Natural killer cell (primary cell): ENCODE measurements around the gene PTPRK. TPM values are rescaled to one million over a fixed set of nuclear protein-coding genes. Genes with fewer than 3 reads are reported as not detected.

Experiments used
- ATAC-seq, 3 donors: fragments of 150-1000 bp in 2 of 3; fragments of 200-7000 bp in 1 of 3; cut with Tn5 transposase; 1 replicate in 1 of 3; 2 replicates in 2 of 3; pipeline ENCODE4 v1.10.0; 2021; ENCODE audit warnings: mild to moderate bottlenecking in 2 of 3, moderate library complexity in 2 of 3
- DNase-seq, 2 donors: peaks; one replicate each; pipeline versions ENCODE4 v3.0.0 to v3.0.0-alpha.2; 2013 to 2021; ENCODE audit warnings: mixed read lengths in 1 of 2
- H3K27ac ChIP-seq: one replicate; pipeline ENCODE4 v1.5.1; 2013; ENCODE audit warnings: mild to moderate bottlenecking, low read length
- H3K27me3 ChIP-seq: one replicate; pipeline ENCODE4 v1.6.1; 2013; ENCODE audit warnings: low read length; ENCODE audit not compliant: control insufficient read depth, insufficient read depth
- H3K36me3 ChIP-seq: one replicate; pipeline ENCODE4 v1.6.1; 2013; ENCODE audit warnings: low read length; ENCODE audit not compliant: control insufficient read depth, insufficient read depth
- H3K4me1 ChIP-seq: one replicate; pipeline ENCODE4 v1.6.1; 2013; ENCODE audit warnings: low read length; ENCODE audit not compliant: control insufficient read depth, insufficient read depth
- H3K4me3 ChIP-seq: one replicate; pipeline ENCODE4 v1.5.1; 2013; ENCODE audit warnings: low read length
- H3K9me3 ChIP-seq: one replicate; pipeline ENCODE4 v1.6.1; 2013; ENCODE audit warnings: low read length; ENCODE audit not compliant: control insufficient read depth, insufficient read depth
- H3K27ac Mint-ChIP-seq, 2 donors: one replicate each; pipeline ENCODE4 v1.8.0; 2022; ENCODE audit warnings: mild to moderate bottlenecking in 2 of 2, mixed read lengths in 2 of 2, moderate library complexity in 1 of 2
- H3K27me3 Mint-ChIP-seq, 2 donors: one replicate each; pipeline ENCODE4 v1.8.0; 2022; ENCODE audit warnings: low read depth in 2 of 2, mixed read lengths in 2 of 2
- H3K36me3 Mint-ChIP-seq: one replicate; pipeline ENCODE4 v1.8.0; 2022; ENCODE audit warnings: mixed read lengths
- H3K4me1 Mint-ChIP-seq, 2 donors: one replicate each; pipeline ENCODE4 v1.8.0; 2022; ENCODE audit warnings: mixed read lengths in 2 of 2
- H3K4me3 Mint-ChIP-seq: one replicate; pipeline ENCODE4 v1.8.0; 2022; ENCODE audit warnings: mild to moderate bottlenecking, moderate library complexity, mixed read lengths
- H3K9me3 Mint-ChIP-seq, 2 donors: one replicate each; pipeline ENCODE4 v1.8.0; 2022; ENCODE audit warnings: mixed read lengths in 2 of 2
- CTCF ChIP-seq: fragments of 200-600 bp; IDR thresholded peaks from one replicate; pipeline ENCODE4 v1.8.0; 2022; ENCODE audit warnings: antibody characterized with exemption
- WGBS: methylation state at CpG from one replicate; pipeline ENCODE4 v1.1.7; 2013; ENCODE audit warnings: missing lambda C conversion rate; ENCODE audit not compliant: insufficient coverage; 5-methylcytosine and 5-hydroxymethylcytosine counted together
- intact Hi-C: fragments of 100-400 bp; cut with micrococcal nuclease; formaldehyde crosslinking; loops from one replicate; pipeline ENCODE4 v1.14.2; 2022
- total RNA-seq, 4 donors: library from RNA; stranded (reverse); fragments of 120-200 nt in 1 of 4; gene quantifications; one replicate each; pipeline versions ENCODE4 v1.2.3 to v1.2.4, GENCODE V29; 2013 to 2022

PTPRK gene
- total RNA-seq, 3 donors from 2014 or later (not counting 1 experiment from before 2014, with no cell fraction given), result 0.14 to 1.2 (median 0.95) TPM

GRCh38 chr6:128446497-128446896 is 73.9 kb downstream of the PTPRK start:
- intact Hi-C loops, result no loop called here
- H3K27ac Mint-ChIP-seq, result no peak overlapping the region
- ATAC-seq, result no peak
- no peak overlapping the region for H3K4me3 Mint-ChIP-seq
- Histone ChIP-seq H3K4me1 (no peaks in the 10 kb centered on the region), H3K9me3 (no peaks in the 10 kb centered on the region), H3K27ac (no peak overlapping the region), H3K36me3 (no peaks in the 10 kb centered on the region), H3K4me3 (no peak overlapping the region), H3K27me3 (no peaks in the 10 kb centered on the region)
- no peak for TF ChIP-seq CTCF
- no peaks in the 10 kb centered on the region for H3K27me3 Mint-ChIP-seq
- H3K9me3 Mint-ChIP-seq, result no peaks in the 10 kb centered on the region
- 96% methylated on average over 3 of the region's 3 CpGs for WGBS
- DNase-seq, result no peak
- H3K4me1 Mint-ChIP-seq, result no peaks in the 10 kb centered on the region
- H3K36me3 Mint-ChIP-seq, result no peaks in the 10 kb centered on the region

- no peaks in the 10 kb centered on the region for H3K4me1 ChIP-seq
- H3K27ac ChIP-seq, result no peak overlapping the region
- TF ChIP-seq CTCF, result no peak
- 85% methylated on average over 2 of the region's 3 CpGs for WGBS
- Mint-ChIP-seq H3K27me3 (no peaks in the 10 kb centered on the region), H3K36me3 (no peaks in the 10 kb centered on the region), H3K4me3 (no peak overlapping the region), H3K4me1 (no peaks in the 10 kb centered on the region), H3K9me3 (no peaks in the 10 kb centered on the region), H3K27ac (no peak overlapping the region)
- no peaks in the 10 kb centered on the region for H3K27me3 ChIP-seq
- intact Hi-C loops, result no loop called here
- no peak overlapping the region for H3K4me3 ChIP-seq
- no peaks in the 10 kb centered on the region for H3K9me3 ChIP-seq
- ATAC-seq (no peak), DNase-seq (no peak)
- no peaks in the 10 kb centered on the region for H3K36me3 ChIP-seq
Measured at GRCh38 chr6:128443553-128443952, 76.8 kb downstream of the PTPRK start.

GRCh38 chr6:128439627-128440026 is 80.8 kb downstream of the PTPRK start:
- ATAC-seq, result no peak
- no peak overlapping the region for H3K4me3 Mint-ChIP-seq
- no peaks in the 10 kb centered on the region for H3K9me3 ChIP-seq
- H3K27me3 ChIP-seq, result no peaks in the 10 kb centered on the region
- peaks cover 0 to 2% of the 10 kb centered on the region in 2 donors for H3K27me3 Mint-ChIP-seq
- no peak overlapping the region for H3K27ac Mint-ChIP-seq
- H3K4me1 ChIP-seq, result no peaks in the 10 kb centered on the region
- H3K36me3 ChIP-seq, result no peaks in the 10 kb centered on the region
- peaks cover 2% of the 10 kb centered on the region in 2 donors for H3K9me3 Mint-ChIP-seq
- no peaks in the 10 kb centered on the region for H3K36me3 Mint-ChIP-seq
- DNase-seq, result no peak
- no peak overlapping the region for H3K4me3 ChIP-seq
- intact Hi-C loops, result no loop called here
- TF ChIP-seq CTCF, result no peak
- no peak overlapping the region for H3K27ac ChIP-seq
- no peaks in the 10 kb centered on the region for H3K4me1 Mint-ChIP-seq

GRCh38 chr6:128438393-128438792 is 82.0 kb downstream of the PTPRK start:
- Mint-ChIP-seq H3K4me3 (no peak overlapping the region), H3K27me3 (peaks cover 0 to 3% of the 10 kb centered on the region in 2 donors), H3K27ac (no peak overlapping the region), H3K4me1 (no peaks in the 10 kb centered on the region), H3K9me3 (peaks cover 2 to 3% of the 10 kb centered on the region in 2 donors), H3K36me3 (no peaks in the 10 kb centered on the region)
- Histone ChIP-seq H3K27ac (no peak overlapping the region), H3K4me1 (no peaks in the 10 kb centered on the region), H3K36me3 (no peaks in the 10 kb centered on the region), H3K4me3 (no peak overlapping the region), H3K27me3 (no peaks in the 10 kb centered on the region), H3K9me3 (no peaks in the 10 kb centered on the region)
- DNase-seq (no peak), ATAC-seq (no peak)
- no peak for TF ChIP-seq CTCF
- intact Hi-C loops, result no loop called here
